Measurements from ENCODE around the gene TNNC1.

DNA sequence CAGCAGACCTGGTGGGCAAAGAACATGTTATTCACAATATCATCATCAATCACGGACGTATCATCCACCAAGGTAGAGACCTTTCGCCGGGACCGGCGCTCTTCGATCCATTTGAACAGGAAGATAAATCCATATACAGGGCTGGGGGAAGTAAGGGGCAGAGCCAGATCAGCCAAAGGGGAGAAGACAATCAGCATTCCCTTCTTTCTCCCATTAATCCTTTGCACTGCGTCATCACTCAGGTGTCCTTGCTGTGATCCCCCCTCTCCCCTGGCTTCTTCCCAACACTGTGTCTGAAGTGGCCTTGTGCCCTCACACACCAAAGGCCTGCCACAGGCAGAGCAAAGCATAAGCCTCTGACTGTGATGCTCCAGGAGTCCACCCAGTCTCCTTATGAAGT, 45.4 kb downstream of the TNNC1 start:
- TF ChIP-seq, protein P1, sequence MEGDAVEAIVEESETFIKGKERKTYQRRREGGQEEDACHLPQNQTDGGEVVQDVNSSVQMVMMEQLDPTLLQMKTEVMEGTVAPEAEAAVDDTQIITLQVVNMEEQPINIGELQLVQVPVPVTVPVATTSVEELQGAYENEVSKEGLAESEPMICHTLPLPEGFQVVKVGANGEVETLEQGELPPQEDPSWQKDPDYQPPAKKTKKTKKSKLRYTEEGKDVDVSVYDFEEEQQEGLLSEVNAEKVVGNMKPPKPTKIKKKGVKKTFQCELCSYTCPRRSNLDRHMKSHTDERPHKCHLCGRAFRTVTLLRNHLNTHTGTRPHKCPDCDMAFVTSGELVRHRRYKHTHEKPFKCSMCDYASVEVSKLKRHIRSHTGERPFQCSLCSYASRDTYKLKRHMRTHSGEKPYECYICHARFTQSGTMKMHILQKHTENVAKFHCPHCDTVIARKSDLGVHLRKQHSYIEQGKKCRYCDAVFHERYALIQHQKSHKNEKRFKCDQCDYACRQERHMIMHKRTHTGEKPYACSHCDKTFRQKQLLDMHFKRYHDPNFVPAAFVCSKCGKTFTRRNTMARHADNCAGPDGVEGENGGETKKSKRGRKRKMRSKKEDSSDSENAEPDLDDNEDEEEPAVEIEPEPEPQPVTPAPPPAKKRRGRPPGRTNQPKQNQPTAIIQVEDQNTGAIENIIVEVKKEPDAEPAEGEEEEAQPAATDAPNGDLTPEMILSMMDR (conservative IDR thresholded peaks at IDR 0.05; ENCODE audit: low read length): no peak
- TF ChIP-seq EZH2phosphoT487 (IDR thresholded peaks at IDR 0.05; ENCODE audit: borderline replicate concordance, low read depth, low read length): no peak
